Fibroblast of peridontal ligament (primary cell): Measurements from ENCODE around the gene VTI1B.
A peak's percentile ranks its signal among the peaks of the same experiment; 100 is the strongest.
"Not testable (repeated sequence)": the region's sequence is repeated elsewhere in the genome, so short reads cannot be mapped to it uniquely, and the experiment has no call there.

Experiments used
- DNase-seq: peaks from one replicate; pipeline ENCODE4 v3.0.0-alpha.2; 2010; ENCODE audit errors: extremely low read depth

The VTI1B gene, protein sequence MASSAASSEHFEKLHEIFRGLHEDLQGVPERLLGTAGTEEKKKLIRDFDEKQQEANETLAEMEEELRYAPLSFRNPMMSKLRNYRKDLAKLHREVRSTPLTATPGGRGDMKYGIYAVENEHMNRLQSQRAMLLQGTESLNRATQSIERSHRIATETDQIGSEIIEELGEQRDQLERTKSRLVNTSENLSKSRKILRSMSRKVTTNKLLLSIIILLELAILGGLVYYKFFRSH

DNA sequence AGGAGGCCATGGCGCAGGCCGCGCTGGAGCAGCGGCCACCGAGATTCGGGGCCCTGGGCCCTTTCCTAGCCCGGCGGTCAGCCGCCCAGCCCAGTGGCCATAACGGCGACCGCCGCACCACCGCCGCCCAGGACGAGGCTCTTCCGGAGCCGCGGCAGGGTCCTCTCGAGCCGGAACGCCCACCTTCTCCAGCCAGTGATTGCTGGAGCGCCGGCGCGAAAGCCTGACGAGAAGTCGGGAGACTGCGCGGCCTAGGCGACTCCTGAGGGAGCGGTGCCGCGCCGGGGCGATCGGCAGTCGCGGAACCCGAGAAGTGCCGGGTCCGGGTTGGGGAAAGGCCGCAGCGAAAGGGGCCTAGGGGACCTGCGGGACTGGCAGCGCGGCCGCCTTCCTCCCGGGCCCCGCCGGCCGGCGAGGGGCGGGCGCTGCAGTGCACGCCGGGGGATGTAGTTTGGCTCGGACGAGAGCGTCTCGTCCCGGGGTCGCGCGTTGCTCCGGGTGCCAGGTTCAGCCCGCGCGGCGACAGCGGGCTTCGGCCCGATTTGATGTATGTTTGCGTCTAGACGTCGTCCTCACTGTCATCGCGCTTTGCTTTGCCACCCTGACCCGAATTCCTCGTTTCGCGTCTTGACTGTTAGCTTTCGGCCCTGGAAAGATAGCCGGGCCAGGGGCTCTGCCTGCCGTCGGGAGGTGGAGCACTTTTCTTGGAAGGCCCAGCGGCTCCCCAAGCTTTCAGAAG, at the start of gene VTI1B:
Gene VTI1B (minus strand): TSS at position 153 of the 739 bp plus-strand sequence. CDS start 143 bp downstream, at position 10.
- peak; percentile 68 for DNase-seq

DNA sequence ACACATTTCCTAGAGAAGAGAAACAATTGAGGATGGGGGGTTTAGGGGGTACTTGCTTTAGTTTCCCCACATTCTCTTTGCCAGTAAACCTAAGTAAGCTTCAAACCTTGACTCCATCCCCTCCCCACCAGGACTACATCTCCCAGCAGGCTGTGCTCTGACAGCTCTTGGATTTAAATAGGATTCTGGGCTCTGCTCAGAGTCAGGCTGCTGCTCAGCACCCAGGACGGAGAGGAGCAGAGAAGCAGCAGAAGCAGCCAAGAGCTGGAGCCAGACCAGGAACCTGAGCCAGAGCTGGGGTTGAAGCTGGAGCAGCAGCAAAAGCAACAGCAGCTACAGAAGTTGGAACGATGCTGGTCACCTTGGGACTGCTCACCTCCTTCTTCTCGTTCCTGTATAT, 47.9 kb upstream of the VTI1B start:
- DNase-seq: peak; percentile 61

DNA sequence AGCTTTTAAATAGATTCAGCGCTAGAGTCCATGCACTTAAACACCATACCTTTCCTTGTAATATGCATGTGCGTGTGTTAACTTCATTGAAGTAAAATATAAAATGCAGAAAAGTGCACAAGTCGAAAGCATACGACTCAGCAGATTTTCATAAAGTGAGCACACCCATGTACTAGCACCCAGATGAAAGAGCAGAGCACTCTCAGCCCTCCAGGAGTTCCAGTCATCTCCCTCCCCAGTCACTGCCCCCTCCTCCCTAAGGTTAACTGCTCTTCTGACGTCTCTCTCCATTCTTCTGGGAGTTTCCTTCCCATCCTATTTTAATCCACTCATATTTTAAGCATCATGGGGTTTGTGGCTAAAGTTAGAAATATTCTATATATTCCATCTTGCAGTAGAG, 47.4 kb upstream of the VTI1B start:
- DNase-seq: no peak

DNA sequence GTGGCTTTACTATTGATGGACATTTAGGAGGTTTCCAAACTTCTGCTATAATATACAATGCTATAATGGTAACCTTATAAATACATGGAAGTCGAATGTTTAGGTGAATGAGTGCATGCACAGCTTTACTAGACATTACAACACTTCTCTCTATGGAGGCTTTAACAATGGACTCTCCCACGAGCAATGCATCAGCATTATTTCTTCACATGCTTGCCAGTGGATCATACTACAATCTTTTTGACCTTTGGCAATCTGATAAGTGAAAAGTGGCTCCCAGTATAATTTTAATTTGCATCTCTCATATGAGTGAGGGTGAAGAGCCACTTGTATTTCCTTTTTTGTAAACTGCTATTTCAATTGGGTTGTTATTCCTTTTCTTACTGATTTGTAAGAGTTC, 45.4 kb upstream of the VTI1B start:
- no peak for DNase-seq

DNA sequence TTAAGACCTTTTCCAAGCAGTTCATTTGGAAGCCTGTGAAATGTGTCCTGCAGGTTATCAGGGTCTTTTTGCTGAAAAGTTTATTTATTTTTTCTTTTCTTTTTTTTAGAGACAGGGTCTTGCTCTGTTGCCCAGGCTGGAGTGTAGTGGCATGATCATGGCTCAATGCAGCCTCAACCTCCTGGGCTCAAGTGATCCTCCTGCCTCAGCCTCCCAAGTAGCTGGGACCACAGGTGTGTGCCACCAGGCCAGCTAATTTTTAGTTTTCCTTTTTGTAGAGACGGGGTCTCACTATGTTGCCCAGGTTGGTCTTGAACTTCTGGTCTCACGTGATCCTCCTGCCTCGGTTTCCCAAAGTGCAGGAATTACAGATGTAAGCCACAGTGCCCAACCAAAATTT, 45.0 kb upstream of the VTI1B start:
- DNase-seq: not testable (repeated sequence)

DNA sequence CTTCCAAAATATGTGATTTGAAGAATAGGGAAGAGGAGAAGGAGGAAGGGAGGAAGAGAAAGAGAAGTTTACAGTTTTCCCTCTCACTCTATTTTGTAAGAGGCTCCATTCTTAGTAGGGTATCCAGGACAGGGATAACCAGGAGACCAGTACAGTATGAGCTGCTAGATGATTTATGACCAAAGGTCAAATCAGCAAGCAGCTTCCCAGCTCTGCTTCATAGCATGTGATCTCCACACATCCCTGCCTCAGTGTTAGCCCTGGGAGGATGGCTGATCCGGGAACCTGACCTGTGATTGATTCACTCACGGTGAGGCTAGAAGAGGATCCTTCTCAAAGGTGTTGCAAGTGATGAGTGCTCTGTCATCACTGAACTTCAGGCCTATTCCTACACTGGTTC, 43.8 kb upstream of the VTI1B start:
- DNase-seq: no peak

DNA sequence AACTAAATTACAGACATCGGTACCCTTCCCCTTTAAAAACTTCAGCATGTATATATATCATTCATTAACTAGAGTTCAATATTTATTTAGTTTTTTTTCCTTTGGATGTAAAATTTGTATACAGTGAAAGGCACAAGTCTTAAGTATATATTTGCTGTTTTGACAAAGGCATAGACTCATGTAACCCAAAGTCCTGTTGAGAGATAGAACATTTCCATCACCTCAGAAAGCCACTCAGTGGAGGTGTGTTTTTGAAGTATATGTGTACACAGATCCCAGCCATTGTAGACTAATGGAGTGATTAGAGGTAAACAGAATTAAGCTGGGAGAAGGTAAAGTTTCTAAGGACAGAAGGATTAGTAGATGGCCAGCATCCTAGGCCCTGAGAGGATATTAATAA, 42.6 kb upstream of the VTI1B start:
- DNase-seq: no peak

DNA sequence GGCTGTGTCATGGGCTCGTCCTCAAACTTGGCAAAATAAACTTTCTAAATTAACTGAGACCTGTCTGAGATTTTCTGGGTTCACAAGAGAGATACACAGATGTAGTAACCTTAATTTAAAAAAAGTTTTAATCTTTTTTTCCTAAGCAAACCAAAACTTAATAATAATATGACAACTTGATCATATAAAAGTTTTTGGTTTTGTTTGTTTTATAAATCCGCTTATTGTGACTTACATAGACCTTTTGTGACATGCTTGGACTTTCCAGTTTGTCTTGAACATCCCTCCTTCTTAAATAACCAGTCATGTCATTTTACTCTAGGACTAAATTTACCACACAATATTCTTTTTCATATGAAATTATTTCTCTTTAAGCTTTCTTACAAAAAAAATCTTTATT, 35.8 kb upstream of the VTI1B start:
- no peak for DNase-seq

DNA sequence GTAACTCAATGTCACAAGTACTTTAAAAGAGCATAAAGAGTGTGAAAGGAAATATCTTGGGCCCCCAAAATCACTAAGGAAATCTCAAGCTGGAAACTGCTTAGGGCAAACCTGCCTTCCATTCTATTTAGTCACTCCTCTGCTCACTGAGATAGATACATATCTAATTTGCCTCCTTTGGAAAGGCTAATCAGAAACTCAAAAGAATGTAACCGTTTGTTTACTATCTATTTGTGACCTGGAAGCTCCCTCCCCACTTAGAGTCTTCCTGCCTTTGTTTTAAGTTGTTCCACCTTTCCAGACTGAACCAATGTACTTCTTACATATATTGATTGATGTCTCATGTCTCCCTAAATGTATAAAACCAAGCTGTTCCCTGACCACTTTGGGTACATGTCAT, 35.4 kb upstream of the VTI1B start:
- DNase-seq: not testable (repeated sequence)

DNA sequence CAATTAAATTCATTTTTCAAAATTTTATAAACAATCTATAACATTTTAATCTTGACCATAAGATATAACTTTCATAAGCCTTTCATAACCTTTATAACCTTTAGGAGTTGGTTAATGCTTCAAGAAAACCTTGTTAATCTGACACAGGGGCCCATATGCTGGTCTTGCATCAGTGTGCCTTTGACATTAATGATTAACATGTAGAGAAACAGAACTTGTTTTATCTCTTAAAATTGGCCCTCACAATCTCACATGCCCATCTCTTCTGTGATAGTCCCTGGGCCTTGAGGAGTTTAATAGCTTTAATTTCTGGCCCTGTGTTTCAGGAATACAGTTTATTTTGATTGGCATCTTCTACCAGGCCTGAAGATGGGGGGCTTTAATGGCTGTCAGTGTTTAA, 34.9 kb upstream of the VTI1B start:
- DNase-seq: not testable (repeated sequence)

DNA sequence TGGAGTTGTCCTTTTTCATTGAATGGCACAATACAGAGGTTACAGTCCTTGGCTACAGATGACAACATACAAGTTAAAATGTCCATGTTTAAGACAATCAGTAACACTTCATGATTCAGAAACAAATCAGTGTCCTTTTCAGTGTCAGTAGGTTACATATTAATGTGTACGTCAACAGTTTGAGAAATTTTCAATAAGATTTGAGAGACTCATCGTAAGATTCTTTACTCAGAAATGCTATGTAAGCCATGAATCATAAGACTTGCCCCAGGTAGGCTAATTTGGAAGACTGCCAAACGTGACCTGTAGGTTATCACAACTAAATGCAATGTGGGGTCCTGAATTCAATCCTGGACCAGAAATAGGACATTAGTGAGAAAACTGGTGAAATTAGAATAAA, 30.8 kb upstream of the VTI1B start:
- no peak for DNase-seq

DNA sequence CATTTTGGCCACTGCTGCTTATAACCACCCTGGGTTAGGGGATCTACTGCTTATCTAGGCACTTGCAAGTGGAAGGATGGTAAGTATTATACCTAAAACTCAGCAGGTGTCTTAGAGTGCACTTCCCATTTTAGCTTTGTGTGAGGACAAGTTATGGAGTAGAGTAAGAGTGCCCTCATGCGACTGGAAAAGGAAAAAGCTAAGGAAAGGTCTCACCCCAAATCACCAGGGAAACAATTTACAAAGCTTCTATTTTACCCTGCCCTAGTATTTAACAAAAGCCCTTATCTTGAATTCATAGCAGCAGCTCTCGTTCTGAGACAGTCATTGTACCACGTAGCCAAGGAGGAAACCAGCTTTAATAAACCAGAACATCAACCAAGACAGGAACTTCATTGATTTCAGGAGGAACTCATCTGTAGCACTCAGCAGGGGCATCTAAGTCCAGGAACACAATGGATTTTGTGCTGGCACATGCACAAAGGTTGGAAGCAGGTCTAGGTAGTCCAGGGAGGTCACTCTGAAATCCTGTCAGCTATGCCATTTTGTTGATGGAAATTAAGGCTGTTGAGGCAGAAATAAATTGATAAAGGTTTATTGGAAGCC, 30.2 kb upstream of the VTI1B start:
- peak; percentile 74 for DNase-seq

DNA sequence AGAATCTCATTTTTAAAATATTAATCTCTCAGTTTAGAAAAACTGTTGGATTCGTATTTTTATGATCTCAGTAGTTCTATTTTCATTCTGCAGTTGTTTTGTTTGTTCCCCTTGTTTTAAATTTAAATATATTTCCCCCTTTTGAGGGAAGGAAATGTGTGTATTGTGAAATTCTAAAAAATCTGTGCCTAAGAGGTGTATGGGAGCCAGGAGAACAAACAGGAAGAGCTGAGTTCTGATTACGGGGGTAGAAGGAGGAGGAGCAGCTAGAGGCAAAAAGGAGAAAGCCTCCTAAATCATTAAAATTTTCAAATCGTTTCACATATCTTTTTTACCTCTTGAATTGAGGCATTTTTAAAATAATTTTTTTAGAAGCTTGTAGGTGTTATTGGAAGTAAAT, 29.6 kb upstream of the VTI1B start:
- DNase-seq: no peak

DNA sequence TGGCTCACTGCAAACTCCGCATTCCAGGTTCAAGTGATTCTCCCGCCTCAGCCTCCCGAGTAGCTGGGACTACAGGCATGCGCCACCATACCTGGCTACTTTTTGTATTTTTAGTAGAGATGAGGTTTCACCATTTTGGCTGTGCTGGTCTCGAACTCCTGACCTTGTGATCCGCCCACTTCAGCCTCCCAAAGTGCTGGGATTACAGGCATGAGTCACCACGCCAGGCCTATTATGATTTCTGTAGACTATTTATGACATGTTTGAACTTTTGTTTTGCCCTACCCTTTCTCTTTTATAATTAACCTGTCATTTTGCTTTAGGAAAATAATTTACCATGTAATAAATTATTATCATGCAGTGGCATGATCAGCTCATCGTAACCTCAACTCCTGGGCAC, 27.1 kb upstream of the VTI1B start, which contains the start of gene RDH12:
Gene RDH12 (plus strand): TSS at position 395 of the 400 bp plus-strand sequence. CDS start 20,757 bp downstream, outside the sequence.
- DNase-seq: not testable (repeated sequence)

DNA sequence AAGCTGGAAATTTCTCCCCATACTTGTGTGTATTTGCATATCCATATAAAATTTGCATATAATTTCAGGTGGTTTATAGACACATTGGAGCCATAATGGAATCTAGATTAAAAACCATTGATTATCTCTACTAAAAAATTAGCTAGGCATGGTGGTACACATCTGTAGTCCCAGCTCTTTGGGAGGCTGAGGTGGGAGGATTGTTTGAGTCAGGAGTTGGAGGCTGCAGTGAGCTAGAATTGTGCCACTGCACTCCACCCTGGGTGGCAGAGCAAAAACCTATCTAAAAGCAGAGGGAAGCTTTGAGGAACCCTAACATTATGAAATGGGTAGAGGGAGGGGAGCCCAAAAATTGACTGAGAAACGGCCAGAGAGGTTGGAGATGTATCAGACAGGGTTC, 23.7 kb upstream of the VTI1B start:
- no peak for DNase-seq

DNA sequence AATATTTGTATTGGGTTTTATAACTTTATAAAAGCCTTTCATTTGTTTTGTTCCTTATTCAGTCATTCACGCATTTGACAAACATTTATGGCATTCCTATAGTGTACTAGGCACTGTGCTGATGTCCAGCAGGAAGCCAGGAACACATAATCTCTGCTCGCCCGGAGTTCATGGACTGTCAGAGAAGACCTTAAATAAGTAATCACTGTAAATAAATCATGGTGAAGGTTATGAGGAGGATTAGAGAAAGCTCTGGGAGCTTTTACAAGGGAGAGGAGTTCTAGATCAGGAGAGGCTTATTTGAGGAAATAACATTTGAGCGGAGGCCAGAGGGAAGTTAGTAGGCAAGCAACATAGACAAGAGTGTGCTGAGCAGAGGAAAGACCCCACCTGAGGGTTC, 22.6 kb upstream of the VTI1B start:
- DNase-seq: no peak

DNA sequence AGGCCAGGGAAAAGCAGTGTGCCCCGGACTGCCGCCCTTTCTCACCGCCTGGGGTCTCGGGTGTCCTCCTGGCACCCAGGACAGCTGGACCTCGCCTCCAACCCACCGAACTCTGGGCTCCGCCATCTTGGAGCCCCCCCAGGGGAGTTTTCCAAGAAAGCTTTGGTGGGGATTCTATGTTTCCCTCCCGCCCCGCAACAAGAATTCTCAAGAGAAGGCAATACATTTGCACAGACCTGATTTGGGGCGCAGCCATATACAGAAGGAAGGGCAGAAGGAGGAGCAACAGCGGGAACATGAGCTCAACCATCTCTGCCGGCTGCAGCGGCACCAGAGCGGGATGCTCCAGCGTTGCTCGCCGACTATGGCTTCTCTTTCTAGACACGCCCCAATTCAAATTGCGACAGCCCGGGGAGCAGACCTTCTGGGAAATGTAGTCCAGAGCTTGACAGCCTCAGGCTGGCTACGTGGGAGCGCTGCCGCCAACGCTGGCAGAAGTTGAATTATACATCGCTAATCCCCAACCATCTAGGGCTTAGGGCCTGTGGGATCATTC, 21.0 kb upstream of the VTI1B start, which contains the start of gene RDH11:
Gene RDH11 (minus strand): TSS at position 371 of the 556 bp plus-strand sequence. CDS start 61 bp downstream, at position 310.
- DNase-seq: peak; percentile 90

DNA sequence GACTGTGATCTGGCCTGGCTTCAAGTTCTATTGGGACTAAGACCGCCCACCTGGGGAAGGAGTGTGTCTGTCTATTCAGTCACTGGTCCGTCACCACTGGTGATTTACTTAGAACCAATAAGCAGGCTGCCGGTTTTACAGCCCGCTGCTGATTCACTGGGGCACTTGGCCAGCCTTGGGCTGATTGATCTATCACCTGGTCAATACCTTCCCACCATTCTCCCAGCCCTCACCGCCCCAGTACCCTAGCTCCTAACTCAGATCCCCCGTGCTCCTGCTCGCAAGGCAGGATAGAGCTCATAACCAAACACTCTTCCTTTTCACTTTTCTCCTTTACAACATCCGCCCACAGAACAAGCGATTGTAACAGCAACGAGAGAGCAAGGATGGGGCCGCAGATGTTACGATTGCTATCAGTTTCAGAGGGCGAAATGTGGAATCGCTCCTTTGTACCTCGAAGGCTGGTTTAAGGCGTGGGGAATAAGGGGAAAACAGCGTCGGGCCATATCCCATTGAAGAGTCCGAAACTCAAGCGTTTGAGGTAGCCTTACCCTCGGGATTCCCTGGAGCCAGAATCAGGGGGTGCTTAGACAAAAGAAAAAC, 20.5 kb upstream of the VTI1B start:
- DNase-seq: peak; percentile 87

DNA sequence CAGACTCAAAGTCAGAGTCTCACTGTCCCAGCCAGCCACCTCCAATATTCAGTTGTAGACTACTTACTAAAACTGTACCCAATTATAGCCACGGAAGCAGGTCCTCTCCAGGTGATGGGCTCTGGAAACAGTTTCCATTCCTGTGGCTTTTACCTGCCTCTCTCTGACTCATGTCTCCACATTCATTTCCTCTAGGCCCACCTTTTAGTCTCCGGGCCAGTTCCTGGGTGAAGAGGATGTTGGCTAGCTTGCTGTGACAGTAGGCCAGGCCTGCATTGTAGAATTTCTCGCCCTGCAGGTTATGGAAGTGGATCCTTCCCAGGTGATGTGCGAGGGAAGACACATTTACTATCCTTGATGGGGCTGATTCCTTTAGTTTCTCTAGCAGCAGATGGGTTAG, 15.6 kb upstream of the VTI1B start:
- DNase-seq: no peak

DNA sequence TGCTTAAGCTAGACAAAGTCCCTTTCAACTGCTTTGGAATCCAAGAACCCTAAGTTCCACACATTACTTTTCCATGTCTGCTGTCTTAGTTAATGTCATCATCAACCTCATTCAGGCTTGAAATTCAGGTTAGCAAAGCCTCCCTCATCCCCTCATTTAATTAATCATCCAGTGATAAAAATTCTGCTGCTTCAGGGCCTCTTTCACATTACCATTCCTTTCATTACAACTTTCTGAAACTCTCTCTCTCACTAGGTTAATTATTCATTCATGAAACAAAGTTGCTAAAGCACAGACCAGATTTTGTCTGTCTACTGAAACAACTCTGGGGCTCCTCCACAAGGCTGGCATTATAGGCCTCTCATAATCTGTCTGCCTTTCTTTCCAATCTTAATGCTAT, 9.4 kb upstream of the VTI1B start:
- no peak for DNase-seq

DNA sequence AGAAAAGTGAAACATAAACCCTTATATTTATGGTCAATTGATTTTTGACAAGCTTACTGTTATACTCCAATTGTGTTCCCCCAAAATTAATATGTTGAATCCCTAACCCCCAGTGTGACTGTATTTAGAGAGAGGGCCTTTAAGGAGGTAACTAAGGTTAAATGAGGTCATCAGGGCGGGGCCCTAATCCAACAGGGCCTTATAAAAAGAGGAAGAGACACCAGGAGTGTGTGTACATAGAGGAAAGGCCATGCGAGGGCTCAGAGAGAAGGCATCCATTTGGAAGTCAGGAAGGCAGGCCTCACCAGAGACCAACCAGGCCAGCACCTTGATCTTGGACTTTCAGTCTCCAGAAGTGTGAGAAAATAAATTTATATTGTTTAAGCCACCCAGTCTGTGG, 6.5 kb upstream of the VTI1B start:
- no peak for DNase-seq

DNA sequence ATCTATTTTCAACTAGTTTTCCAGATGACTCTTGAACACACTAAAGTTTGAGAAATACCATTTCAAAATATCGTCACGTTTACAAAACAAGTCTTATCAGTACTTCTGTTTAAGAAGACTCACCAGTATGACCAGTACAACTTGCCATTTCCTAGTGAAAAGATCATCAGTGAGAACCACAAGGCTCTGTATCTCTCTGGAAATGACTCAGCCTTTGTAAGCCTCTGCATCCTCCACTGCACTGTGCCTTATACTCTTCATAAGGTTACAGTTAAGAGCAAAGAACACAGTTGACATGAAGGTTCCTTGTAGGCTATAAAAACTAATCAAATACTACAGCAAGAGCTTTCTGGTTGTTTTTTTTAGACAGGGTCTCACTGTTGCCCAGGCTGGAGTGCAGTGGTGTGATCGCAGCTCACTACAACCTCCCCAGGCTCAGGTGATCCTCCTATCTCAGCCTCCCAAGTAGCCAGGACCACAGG, 5.7 kb upstream of the VTI1B start:
- DNase-seq: peak; percentile 76
